ENCODE results near the gene THBS1. TPM values are rescaled to one million over a fixed set of nuclear protein-coding genes. Genes with fewer than 3 reads are reported as not detected.

The THBS1 gene
- total RNA-seq, 2 experiments from 2014 or later, result 0.34 to 0.89 TPM

DNA sequence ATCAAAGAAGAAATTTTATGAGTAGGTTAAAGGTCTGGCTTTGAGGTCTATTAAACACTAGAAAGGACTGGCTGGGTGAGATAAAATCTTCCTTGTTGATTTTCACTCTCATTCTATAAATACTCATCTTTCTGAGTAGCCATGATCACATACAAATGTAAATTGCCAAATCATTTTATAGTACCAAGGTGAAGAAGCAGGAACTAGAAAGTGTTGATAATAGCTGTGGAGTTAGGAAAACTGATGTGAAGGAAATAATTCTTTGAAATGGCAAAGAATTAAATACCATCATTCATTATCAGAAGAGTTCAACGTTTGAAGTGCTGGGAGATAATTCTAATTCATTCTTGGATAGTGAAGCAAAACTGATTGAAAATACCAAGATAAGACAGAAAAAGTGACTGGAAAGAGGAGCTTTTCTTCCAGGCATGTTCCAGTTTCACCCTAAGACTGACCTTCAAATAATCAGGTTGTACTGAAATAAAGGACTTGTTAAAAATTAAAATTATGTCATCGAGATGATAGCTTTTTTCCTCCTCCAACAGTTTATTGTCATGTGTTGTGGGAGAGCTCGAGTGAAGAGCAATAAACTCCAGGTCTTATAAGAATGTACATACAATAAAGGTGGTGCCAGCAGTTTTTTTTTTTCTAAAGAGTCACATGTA is 17.4 kb downstream of the THBS1 start:
- POLR2A ChIA-PET, result no interaction called here
- CTCF ChIA-PET, result interaction anchor here (1.4 kb wide), 1 partner anchor 18 kb away, joined by 3 read pairs; no protein-coding TSS in a partner anchor

DNA sequence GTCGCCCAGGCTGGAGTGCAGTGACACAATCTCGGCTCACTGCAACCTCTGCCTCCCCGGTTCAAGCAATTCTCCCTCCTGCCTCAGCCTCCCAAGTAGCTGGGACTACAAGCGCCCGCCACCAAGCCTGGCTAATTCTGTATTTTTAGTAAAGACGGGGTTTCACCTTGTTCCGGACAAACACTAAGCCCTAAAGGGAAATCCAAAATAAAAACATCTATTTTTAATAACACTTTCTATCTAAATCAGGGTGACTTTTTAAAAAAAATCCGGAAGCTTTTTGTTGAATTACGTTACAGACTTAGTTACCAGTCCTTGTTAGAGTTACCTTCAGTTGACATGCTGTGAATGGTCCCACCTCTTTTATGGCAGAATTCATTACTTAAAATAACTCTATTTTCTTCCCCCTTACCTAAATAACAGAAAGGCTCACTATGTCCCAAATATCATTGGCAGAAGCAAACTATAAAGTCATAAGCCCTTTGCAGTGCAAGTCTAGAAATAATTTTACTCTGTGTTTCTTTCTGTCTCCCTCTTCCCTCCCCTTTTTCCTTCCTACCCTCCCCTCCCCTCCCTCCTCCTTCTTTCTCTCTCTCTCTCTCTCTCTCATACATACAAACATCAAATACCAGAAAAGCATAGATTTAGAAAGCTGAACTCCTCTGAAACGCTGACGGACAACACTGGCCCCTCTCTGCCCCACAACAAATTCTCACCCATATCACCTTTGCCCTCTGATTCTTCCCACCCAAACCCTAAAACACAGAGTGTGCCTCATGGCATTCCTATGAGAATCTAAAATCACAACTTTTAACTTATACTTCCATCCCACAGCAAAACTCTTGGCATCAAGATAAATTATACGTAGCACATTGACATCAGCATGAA is 18.3 kb downstream of the THBS1 start:
- POLR2A ChIA-PET, result no interaction called here

DNA sequence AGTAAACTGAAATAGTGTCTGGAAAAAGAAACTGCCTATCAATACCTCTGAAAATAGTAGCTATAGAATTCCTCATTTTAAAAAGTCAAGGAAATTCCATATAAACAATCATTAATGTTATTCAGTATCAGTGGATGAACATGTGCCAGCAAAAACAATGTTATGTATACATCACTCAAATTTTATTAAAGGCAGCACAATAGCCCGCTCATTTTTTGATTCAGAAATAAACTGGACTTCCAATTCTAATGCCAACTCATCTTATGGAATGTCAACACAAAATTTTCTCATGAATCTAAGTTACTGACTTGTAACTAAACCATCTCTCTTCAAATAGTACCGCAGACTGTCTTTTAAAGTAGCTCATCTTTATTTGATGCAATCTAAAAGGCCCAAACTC is 19.0 kb downstream of the THBS1 start:
- POLR2A ChIA-PET, result no interaction called here
- CTCF ChIA-PET, result no interaction called here

More for the DNA sequence above, 18.3 kb downstream of the THBS1 start:
- CTCF ChIA-PET, result interaction anchor here (1.4 kb wide), 1 partner anchor 19 kb away, joined by 3 read pairs; no protein-coding TSS in a partner anchor

DNA sequence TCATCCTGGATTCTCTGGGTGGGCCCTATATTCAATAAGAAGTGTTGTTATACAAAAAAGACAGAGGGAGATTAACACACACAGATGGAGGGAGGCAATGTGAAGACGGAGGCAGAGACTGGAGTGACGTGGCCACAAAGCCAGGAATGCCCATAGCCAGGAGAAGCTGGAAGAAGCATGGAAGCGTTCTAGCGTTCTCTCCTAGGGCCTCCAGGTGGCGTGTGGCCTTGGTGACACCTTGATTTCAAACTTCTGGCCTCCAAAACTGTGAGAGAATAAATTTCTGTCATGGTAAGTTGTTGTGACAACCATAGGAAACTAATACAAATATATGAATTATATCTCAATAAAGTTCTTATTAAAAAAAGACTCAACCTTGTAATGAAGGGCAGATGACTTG is 21.3 kb downstream of the THBS1 start:
- CTCF ChIA-PET, result no interaction called here
- POLR2A ChIA-PET, result no interaction called here

DNA sequence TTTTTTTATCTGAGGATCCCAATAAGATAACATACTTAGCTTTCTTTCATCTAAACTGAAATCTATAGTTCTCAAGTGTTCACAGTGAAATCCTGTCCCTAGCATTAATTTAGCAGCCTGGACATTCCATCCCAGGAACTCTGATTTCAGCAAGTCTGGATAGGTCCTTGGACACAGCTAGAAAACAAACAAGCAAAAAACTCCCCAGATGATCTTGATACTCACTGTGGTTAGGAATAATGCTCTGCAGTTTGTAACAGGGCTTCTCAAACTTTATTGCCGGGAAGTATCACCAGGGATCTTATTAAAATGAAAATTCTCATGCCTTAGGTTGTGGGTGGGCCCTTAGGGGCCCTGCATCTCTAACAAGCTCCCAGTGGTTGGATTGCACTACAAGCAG is 24.3 kb downstream of the THBS1 start:
- ChIA-PET CTCF (no interaction called here), POLR2A (no interaction called here)

DNA sequence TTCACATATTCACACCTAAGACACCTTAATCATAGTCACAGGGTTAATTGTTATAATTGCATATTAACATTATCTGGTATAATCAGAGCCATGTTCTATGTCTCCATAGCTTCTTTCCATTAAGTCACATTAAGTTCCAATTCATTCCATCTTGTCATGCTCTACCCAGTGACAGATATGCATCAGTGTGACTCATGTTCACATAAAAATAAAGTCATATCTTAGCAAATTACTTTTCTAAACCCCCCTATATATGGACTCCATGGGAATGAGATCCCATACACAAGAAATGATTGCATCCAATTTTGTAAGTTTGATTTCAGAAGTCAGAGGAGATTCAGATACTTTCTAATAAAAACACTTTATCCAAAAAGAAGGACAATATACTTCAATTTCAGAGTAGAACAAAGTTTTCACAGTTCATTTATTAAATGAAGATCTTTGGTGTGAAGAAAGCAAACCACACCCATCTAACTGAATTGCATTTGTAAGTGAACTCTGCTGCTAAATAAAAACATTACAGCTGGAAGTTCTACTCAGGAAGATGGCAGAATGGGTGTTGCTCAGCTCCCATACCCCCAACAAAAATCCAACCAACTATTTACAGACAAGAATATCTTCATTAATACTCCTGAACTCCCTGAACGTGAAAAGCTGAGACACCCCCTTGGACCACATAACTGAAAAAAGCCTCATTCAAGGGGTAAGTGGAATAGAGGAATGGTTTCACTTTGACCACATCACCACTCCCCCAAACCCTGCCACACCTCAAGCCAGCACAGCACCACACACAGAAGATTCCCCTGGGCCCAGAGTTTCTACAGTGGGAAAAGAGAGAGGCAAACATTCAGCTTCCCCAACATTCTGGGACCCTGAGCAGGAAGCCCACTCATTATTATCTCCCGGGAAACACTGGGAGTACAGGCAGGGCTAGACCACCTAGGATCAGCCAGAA is 27.6 kb downstream of the THBS1 start:
- POLR2A ChIA-PET, result no interaction called here
- CTCF ChIA-PET, result no interaction called here

DNA sequence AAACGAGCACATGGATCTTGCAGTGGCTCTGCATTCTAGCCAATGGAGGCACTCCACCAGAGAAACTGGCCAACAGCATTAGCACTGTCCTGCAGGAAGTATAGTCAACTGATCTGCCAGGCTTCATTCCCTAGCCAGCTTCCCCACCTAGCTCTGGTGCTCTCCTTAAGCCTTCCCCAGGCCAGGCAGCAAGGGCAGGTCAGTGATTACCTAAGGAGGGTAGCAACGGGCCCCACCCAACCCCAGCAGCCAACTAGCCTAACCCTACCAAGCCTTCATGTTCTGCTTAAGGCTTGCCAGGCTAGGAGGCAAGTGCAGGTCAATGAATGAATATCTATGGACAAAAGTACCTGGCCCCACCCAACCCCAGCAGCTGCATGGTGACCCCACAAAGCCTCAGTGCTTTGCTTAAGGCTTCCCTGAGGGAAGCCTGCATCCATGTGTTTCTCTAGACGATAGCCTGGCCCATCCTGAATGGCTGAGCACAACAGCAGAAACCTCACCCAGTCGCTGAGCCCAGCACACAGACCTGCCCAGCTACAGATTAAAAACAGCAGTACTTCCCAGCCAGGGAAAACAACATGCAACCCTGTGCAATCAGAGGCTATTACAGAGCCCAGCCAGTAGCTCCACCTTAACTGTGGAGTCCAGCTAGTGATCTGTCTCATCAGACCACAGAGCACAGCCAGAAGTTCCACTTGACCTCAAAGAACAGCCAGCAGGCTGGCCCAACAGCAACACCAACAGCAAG is 28.5 kb downstream of the THBS1 start:
- ChIA-PET POLR2A (interaction anchor here (1.2 kb wide), 1 partner anchor 13 kb away, joined by 5 read pairs; no protein-coding TSS in a partner anchor), CTCF (no interaction called here)

DNA sequence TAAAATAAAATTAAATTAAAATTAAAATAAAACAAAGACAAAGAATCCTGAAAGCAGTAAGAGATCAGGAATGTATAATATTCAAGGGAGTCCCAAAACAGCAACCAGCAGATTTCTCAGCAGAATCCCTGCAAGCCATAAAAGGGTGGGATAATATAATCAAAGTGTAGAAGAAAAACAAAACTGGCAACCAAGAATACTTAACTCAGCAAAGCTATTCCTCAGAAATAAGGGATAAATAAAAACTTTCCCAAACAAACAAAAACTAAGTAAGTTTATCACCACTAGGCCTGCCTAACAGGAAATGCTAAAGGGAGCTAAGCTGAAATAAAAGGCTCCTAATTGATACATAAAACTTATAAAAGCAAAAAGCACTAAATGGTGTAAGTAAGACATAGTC is 29.8 kb downstream of the THBS1 start:
- ChIA-PET POLR2A (no interaction called here), CTCF (no interaction called here)

DNA sequence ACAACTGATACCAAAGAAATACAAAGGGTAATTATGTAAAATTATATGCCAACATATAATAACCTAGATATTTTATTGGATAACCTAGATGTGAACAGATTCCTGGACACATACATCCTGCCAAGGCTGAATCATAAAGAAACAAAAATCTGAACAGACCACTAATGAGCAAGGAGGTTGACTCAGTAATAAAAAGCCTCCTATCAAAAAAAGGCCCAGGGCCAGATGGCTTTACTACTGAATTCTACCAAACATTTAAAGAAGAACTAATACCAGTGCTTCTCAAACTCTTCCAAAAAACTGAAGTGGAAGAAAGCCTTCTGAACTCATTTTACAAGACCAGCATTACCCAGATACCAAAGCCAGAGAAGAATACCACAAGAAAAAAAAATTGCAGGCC is 32.4 kb downstream of the THBS1 start:
- CTCF ChIA-PET, result no interaction called here
- POLR2A ChIA-PET, result no interaction called here

DNA sequence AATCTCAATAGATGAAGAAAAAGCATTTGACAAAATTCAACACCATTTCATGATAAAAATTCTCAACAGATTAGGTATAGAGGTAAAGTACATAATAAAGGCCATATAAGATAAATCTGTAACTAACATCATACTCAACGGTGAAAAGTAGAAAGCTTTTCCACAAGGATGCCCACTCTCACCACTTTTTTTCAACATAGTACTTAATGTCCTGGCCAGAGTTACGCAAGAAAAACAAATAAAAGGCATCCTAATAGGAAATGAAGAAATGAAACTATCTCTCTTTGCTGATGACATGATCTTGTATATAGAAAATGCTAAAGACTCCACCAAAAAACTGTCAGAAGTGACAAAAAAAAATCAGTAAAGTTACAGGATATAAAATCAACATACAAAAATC is 33.0 kb downstream of the THBS1 start:
- CTCF ChIA-PET, result no interaction called here

DNA sequence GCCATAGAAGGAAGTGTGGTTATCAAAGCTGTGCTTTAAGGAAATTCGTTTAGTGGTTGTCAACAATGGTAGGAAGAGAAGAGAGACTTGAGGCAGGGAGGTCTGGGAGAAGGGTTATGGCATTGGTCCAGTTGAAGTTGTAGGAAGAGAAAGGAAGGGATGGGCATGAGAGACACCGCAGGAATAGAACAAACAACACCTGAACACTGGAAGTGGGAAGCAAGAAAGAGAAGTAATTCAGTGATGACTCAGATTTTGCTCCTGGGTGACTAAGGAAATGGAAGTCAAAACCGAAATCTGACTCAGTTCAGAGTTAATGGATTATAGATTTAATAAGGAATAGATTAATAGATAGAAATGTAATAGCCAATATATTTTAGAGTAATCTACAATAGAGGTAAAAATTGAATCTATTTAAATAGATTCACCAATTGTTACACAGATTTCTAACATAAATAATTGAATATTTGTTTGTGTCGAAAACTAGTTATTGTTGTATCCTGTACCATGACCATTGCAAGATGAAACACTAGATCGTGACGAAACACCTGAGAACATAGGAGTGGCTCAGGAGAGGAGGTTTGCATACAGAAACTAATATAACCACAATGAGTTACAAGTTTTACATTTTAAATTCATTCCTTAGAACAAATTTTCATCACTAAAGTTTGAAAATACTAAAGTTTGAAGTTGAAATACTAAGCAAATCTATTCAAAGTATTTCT is 36.0 kb downstream of the THBS1 start:
- CTCF ChIA-PET, result no interaction called here
- POLR2A ChIA-PET, result no interaction called here

More for the DNA sequence above, 33.0 kb downstream of the THBS1 start:
- POLR2A ChIA-PET, result no interaction called here

DNA sequence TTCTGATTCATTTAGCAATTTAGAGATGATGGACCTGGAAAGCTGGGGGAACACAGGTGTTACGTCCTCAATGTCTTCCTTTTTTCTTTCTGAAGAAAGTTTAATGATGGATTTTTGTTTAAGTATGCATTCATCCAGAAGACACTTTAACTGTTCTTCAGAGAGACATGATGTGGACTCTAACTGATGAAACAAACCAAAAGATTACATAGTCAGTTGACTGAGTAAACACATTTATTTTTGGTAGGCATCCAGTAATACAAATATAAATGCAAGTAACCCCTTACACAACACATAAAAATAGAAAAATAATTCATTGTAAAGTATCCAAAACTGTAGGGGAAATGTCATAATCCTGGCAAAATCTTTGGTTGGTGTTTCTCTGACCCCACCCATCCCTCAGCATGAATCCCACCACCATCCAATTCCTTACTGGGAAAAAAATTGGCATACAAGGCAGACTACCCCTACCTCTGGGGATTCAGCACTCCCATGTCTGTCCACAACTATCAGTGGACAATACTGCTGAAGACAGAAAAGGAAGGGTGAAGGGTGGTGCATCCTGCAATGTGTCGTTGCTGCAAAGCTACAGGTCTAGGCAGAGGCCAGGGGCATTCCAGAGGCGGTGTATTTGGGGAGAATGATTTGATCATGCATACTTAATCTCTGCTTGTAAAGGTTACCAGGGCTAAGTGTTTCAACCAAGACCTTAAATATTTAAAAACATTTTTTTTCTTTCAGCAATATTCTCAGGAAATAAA is 37.4 kb downstream of the THBS1 start:
- ChIA-PET POLR2A (no interaction called here), CTCF (no interaction called here)

DNA sequence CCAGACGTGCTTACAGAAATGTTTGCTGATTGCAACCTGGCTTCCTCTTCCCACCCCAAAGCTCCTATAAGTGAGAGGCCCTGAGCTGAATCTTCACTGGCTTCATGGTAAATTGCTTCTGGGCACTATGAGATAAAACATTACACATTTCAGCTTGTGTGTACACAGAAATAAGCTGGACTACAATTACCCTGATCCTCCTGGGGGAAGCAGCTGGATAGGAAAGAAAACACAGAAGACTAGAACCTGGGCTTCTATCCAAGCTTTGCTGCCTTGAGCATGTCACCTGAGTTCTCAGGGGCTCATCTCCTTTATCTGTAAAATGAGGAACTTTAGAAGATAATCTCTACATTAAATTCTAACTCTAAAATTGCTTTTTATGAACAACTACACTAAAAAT is 40.3 kb downstream of the THBS1 start:
- ChIA-PET POLR2A (no interaction called here), CTCF (interaction anchor here (1.2 kb wide), 1 partner anchor 41 kb away, joined by 3 read pairs; no protein-coding TSS in a partner anchor)

DNA sequence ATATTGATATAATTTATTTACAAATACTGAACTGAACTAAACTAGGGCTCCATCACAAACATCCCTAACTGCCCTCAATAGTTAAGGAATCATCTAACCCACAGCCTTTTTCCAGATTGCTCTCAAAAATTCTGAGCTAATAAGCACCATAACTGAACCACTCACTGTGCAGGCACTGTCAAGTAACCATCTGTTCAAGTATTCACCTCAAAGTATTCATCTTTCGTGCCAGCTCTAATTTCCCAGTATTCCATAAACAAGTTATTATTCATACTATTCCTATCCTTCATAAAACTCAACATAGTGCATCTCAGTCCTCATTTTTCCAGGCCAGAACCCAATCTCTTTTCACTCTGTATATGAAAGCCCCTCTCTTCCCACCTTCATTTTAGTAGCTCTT is 41.1 kb downstream of the THBS1 start:
- ChIA-PET CTCF (interaction anchor here (1.2 kb wide), 1 partner anchor 42 kb away, joined by 3 read pairs; no protein-coding TSS in a partner anchor), POLR2A (interaction anchor here (1.0 kb wide), 1 partner anchor 12 kb away, joined by 5 read pairs; no protein-coding TSS in a partner anchor)

DNA sequence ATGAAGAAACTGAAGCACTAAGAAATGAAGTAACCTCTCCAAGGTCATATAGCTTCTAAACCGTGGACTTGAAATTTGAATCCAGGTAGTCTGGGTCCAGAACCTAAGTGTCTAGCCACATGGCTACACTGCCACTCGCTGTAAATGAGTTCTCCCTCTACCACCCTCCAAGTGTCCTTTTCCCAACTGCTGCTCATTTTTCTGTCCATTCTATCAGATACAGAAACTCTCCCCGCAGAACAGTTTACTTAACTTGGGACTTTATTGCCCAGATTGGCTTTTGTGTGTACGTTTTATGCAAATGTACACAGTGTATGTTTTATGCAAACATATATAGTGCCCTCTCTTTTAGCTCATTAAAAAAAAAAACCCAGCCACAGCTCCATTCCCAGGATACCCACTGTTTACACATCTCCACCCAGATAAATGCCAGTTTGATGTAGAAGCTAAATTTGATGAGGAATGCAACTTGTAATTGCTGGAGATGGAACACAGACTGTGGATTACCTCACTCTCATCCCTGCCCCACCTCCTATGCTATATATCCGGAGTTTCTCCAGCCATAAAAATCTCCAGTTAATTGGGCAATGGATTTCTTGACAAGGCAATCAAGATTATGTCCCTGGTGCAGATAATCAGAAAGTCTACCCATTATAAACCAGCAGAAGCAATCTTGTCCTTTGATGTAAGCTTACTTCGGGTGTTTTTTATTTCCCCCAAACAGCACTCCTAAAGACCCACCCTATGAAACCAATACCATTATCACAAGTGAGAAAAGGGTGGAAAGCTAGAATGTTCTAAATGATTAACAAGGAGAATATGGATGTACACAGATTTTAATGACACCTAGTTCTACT is 42.0 kb downstream of the THBS1 start:
- ChIA-PET POLR2A (interaction anchor here (0.5 to 1.0 kb wide), 4 partner anchors 13 to 29 kb away, joined by 3 to 6 read pairs (median 4); no protein-coding TSS in a partner anchor), CTCF (interaction anchor here (1.1 to 1.5 kb wide), 4 partner anchors 19 to 924 kb away, joined by 3 to 4 read pairs (median 3); no protein-coding TSS in a partner anchor)

DNA sequence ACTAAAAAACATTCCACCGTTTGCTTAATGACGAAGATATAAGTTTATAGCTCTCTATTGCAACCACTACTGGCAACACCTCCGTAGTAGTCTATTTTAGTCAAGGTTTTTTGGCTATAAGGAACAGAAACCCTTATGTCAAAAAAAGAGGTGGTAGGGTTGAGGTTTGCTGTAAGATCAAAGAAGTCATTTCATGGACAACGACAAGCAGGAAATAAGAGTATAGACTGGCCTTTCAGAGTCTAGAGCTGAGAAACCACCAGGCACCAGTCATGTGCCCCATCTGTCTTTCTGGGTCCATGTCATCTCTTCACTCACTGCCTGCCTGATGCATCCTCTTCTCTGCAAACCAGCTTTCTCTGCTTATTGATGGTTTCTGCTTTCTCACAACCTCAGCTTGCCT is 42.7 kb downstream of the THBS1 start:
- POLR2A ChIA-PET, result interaction anchor here (0.9 kb wide), 2 partner anchors 18 to 30 kb away, joined by 3 to 6 read pairs; no protein-coding TSS in a partner anchor
- CTCF ChIA-PET, result interaction anchor here (1.1 to 1.5 kb wide), 4 partner anchors 18 to 924 kb away, joined by 3 to 4 read pairs (median 3); no protein-coding TSS in a partner anchor

All from activated CD8-positive, alpha-beta memory T cell treated with anti-CD3 and anti-CD28 coated beads for 36 hours (primary cell).